K562 (cell line): ENCODE results near the gene RETREG2. TPM values are rescaled to one million over a fixed set of nuclear protein-coding genes. Genes with fewer than 3 reads are reported as not detected.

ENCODE experiments used
- CEBPG ChIP-seq, 3 experiments: fragments of 200-800 bp in 1 of 3; sonication (Bioruptor generic) in 1 of 3; sonication (generic) in 1 of 3; formaldehyde crosslinking in 1 of 3; IDR thresholded peaks in 2 of 3; conservative IDR thresholded peaks in 1 of 3; 2 replicates each; pipeline versions ENCODE4 v1.6.1 to v1.8.0; 2016 to 2022; ENCODE audit warnings: missing compliant biosample characterization in 2 of 3, missing genetic modification characterization in 2 of 3, mild to moderate bottlenecking in 1 of 3, missing genetic modification reagents in 1 of 3
- ELF1 ChIP-seq: fragments of 200-800 bp; sonication (Bioruptor generic); IDR thresholded peaks from 2 replicates; pipeline ENCODE4 v1.6.1; 2016; ENCODE audit warnings: missing genetic modification characterization, missing compliant biosample characterization
- HNRNPLL ChIP-seq: fragments of 200-400 bp; formaldehyde crosslinking; IDR thresholded peaks from 2 replicates; pipeline ENCODE4 v1.6.1; 2017; ENCODE audit warnings: low read length, low read depth, mild to moderate bottlenecking; ENCODE audit not compliant: poor library complexity, severe bottlenecking
- MAFF ChIP-seq: IDR thresholded peaks from 2 replicates; pipeline ENCODE4 v1.6.1; 2012; ENCODE audit warnings: low read length, improper control_type of control experiment
- NFIC ChIP-seq: fragments of 450-650 bp; IDR thresholded peaks from 2 replicates; pipeline ENCODE4 v1.6.1; 2017; ENCODE audit warnings: mild to moderate bottlenecking, inconsistent platforms
- NR2F6 ChIP-seq: fragments of 450-650 bp; formaldehyde crosslinking; IDR thresholded peaks from 2 replicates; pipeline ENCODE4 v1.4.0; 2020; ENCODE audit warnings: mild to moderate bottlenecking
- NR4A1 ChIP-seq, 2 experiments: fragments of 250-450 bp in 1 of 2; fragments of 450-650 bp in 1 of 2; sonication (Bioruptor Pico) in 1 of 2; IDR thresholded peaks; 2 replicates each; pipeline versions ENCODE4 v1.4.0 to v1.6.1; 2016 to 2020; ENCODE audit warnings: mild to moderate bottlenecking in 2 of 2, missing compliant biosample characterization in 1 of 2, missing genetic modification characterization in 1 of 2, moderate library complexity in 1 of 2
- RBBP5 ChIP-seq: fragments of 200-600 bp; sonication (generic); IDR thresholded peaks from 2 replicates; pipeline ENCODE4 v1.6.1; 2012; ENCODE audit warnings: borderline replicate concordance, mild to moderate bottlenecking, low read length, control low read depth, inconsistent platforms; ENCODE audit not compliant: insufficient read depth, poor library complexity, severe bottlenecking
- TBP ChIP-seq: optimal IDR thresholded peaks from 2 replicates; pipeline ENCODE3; 2011; ENCODE audit warnings: low read depth, low read length, improper control_type of control experiment
- YY1 ChIP-seq, 3 experiments: IDR thresholded peaks; 2 replicates each; pipeline ENCODE4 v1.6.1; 2011; ENCODE audit warnings: low read length in 2 of 3, mild to moderate bottlenecking in 2 of 3, moderate library complexity in 2 of 3, borderline replicate concordance in 1 of 3, control low read depth in 1 of 3, low read depth in 1 of 3; ENCODE audit not compliant: insufficient read depth in 3 of 3, insufficient replicate concordance in 2 of 3, control insufficient read depth in 1 of 3, insufficient read length in 1 of 3; ENCODE audit errors: extremely low read depth in 1 of 3
- ZNF24 ChIP-seq: fragments of 450-650 bp; IDR thresholded peaks from 2 replicates; pipeline ENCODE4 v1.6.1; 2016
- ZNF696 ChIP-seq: fragments of 250-450 bp; sonication (Bioruptor Pico); conservative IDR thresholded peaks from 2 replicates; pipeline ENCODE4 v1.4.0; 2020; ENCODE audit warnings: mild to moderate bottlenecking, moderate library complexity
- ZNF76 ChIP-seq: fragments of 250-450 bp; sonication (Bioruptor Pico); IDR thresholded peaks from 2 replicates; pipeline ENCODE4 v1.4.0; 2020; ENCODE audit warnings: mild to moderate bottlenecking, moderate library complexity, borderline replicate concordance
- polyA plus RNA-seq, 8 experiments: library from polyadenylated mRNA; depleted of rRNA in 4 of 8; stranded (reverse) in 5 of 8; unstranded in 3 of 8; fragments of >200 nt; fragmentation: Nextera tagmentation in 2 of 8; fragmentation: Illumina TruSeq in 1 of 8; extraction: Ambion mirVana in 2 of 8; extraction: Trizol in 1 of 8; gene quantifications; 2 replicates each; pipeline versions ENCODE4 v1.2.1 to v1.2.3, GENCODE V29; 2011 to 2014; ENCODE audit warnings: inconsistent platforms in 1 of 8, missing spikeins in 1 of 8
- total RNA-seq, 7 experiments: library from RNA; depleted of rRNA in 6 of 7; stranded (reverse); fragments of >200 nt in 6 of 7; fragmentation: Illumina TruSeq in 2 of 7; extraction: Trizol in 2 of 7; gene quantifications; 2 replicates each; pipeline versions ENCODE4 v1.2.1 to v1.2.3, GENCODE V29; 2011 to 2021; ENCODE audit warnings: low replicate concordance in 1 of 7
- TF ChIP-seq, protein P1 (sequence below), 3 experiments: fragments of 200-800 bp in 1 of 3; sonication (Bioruptor generic) in 1 of 3; sonication (generic) in 1 of 3; formaldehyde crosslinking in 1 of 3; IDR thresholded peaks; 2 replicates each; pipeline versions ENCODE4 v1.6.1 to v1.8.0; 2016 to 2022; ENCODE audit warnings: mild to moderate bottlenecking in 2 of 3, missing compliant biosample characterization in 2 of 3, missing genetic modification characterization in 2 of 3, missing genetic modification reagents in 1 of 3
- TF ChIP-seq, protein P2 (sequence below): sonication (generic); formaldehyde crosslinking; IDR thresholded peaks from 2 replicates; pipeline ENCODE4 v1.8.0; 2022; ENCODE audit warnings: missing genetic modification reagents, mild to moderate bottlenecking, borderline replicate concordance
- TF ChIP-seq, protein P3 (sequence below): fragments of 250-450 bp; sonication (Bioruptor Pico); IDR thresholded peaks from 2 replicates; pipeline ENCODE4 v1.8.0; 2022; ENCODE audit warnings: moderate library complexity, mild to moderate bottlenecking, inconsistent platforms
- TF ChIP-seq, protein P4 (sequence below): sonication (generic); formaldehyde crosslinking; IDR thresholded peaks from 2 replicates; pipeline ENCODE4 v1.9.0; 2022; ENCODE audit warnings: mild to moderate bottlenecking, missing genetic modification reagents
- TF ChIP-seq, protein P5 (sequence below): sonication (generic); formaldehyde crosslinking; IDR thresholded peaks from 2 replicates; pipeline ENCODE4 v1.8.0; 2023; ENCODE audit warnings: mild to moderate bottlenecking, missing genetic modification reagents
- TF ChIP-seq, protein P6 (sequence below), 2 experiments: fragments of 200-800 bp in 1 of 2; sonication (Bioruptor generic) in 1 of 2; sonication (generic) in 1 of 2; formaldehyde crosslinking in 1 of 2; IDR thresholded peaks in 1 of 2; conservative IDR thresholded peaks in 1 of 2; 2 replicates each; pipeline versions ENCODE4 v1.5.0 to v1.6.1; 2016 to 2020; ENCODE audit warnings: missing compliant biosample characterization in 1 of 2, missing genetic modification characterization in 1 of 2, missing genetic modification reagents in 1 of 2

RETREG2 gene
- total and polyA plus RNA-seq, 9 of the 15 experiments (the other 6 are each of a cell fraction or from before 2014, with no cell fraction given) = 4.9 to 40.1 (median 19.2) TPM

DNA sequence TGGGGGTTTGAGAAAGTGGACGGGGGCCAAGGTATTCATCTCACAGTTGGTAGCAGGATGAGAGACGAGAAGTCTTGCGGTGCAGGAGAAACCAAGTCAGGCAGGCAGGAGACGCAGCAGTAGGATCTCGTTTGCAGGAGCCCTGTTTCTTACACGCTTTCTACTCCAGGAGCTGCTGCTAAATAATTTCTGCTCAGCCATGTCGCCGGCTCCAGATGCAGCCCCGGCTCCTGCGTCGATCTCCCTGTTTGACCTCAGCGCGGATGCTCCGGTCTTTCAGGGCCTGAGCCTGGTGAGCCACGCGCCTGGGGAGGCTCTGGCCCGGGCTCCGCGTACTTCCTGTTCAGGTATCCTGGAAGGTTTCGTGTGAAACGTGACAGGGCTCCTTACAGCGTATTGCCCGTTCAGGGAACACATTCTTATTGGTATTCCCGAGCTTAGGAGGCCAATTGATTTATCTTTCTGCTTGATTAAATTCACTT is 52.0 kb downstream of the RETREG2 start (continued):
- TF ChIP-seq CEBPG (CRISPR knock-in tag; IDR thresholded peaks at IDR 0.05) (no peak), CEBPG (tag; conservative IDR thresholded peaks at IDR 0.05 in 1 of 2, IDR thresholded peaks at IDR 0.05 in 1 of 2) (no peak), ZNF76 (CRISPR knock-in tag) (no peak), MAFF (no peak), NR4A1 (CRISPR knock-in tag; IDR thresholded peaks at IDR 0.05) (no peak), NR4A1 (tag; IDR thresholded peaks at IDR 0.05) (no peak), ZNF696 (CRISPR knock-in tag) (no peak), YY1 (IDR thresholded peaks at IDR 0.05; ENCODE audit: borderline replicate concordance in 1 of 3, control insufficient read depth in 1 of 3, extremely low read depth in 1 of 3, insufficient read depth in 3 of 3, insufficient read length in 1 of 3, insufficient replicate concordance in 2 of 3, low read depth in 1 of 3, low read length in 2 of 3) (no peak), ZNF24 (no peak), ELF1 (tag) (peak; percentile 49), NR2F6 (CRISPR knock-in tag) (no peak), RBBP5 (no peak), HNRNPLL (no peak), NFIC (0 out of 2 replicates have a peak, but pooled peaks have one; percentile 9), TBP (no peak)
- TF ChIP-seq, protein P1, sequence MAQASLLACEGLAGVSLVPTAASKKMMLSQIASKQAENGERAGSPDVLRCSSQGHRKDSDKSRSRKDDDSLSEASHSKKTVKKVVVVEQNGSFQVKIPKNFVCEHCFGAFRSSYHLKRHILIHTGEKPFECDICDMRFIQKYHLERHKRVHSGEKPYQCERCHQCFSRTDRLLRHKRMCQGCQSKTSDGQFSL (CRISPR knock-in tag; IDR thresholded peaks at IDR 0.05) = no peak
- TF ChIP-seq, protein P1 (tag; IDR thresholded peaks at IDR 0.05) = no peak
- TF ChIP-seq, protein P2, sequence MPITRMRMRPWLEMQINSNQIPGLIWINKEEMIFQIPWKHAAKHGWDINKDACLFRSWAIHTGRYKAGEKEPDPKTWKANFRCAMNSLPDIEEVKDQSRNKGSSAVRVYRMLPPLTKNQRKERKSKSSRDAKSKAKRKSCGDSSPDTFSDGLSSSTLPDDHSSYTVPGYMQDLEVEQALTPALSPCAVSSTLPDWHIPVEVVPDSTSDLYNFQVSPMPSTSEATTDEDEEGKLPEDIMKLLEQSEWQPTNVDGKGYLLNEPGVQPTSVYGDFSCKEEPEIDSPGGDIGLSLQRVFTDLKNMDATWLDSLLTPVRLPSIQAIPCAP = no peak
- TF ChIP-seq, protein P3, sequence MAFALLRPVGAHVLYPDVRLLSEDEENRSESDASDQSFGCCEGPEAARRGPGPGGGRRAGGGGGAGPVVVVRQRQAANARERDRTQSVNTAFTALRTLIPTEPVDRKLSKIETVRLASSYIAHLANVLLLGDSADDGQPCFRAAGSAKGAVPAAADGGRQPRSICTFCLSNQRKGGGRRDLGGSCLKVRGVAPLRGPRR (CRISPR knock-in tag) = no peak
- TF ChIP-seq, protein P4, sequence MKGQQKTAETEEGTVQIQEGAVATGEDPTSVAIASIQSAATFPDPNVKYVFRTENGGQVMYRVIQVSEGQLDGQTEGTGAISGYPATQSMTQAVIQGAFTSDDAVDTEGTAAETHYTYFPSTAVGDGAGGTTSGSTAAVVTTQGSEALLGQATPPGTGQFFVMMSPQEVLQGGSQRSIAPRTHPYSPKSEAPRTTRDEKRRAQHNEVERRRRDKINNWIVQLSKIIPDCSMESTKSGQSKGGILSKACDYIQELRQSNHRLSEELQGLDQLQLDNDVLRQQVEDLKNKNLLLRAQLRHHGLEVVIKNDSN (CRISPR knock-in tag) = no peak
- TF ChIP-seq, protein P5, sequence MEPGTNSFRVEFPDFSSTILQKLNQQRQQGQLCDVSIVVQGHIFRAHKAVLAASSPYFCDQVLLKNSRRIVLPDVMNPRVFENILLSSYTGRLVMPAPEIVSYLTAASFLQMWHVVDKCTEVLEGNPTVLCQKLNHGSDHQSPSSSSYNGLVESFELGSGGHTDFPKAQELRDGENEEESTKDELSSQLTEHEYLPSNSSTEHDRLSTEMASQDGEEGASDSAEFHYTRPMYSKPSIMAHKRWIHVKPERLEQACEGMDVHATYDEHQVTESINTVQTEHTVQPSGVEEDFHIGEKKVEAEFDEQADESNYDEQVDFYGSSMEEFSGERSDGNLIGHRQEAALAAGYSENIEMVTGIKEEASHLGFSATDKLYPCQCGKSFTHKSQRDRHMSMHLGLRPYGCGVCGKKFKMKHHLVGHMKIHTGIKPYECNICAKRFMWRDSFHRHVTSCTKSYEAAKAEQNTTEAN (CRISPR knock-in tag) = no peak
- TF ChIP-seq, protein P6, sequence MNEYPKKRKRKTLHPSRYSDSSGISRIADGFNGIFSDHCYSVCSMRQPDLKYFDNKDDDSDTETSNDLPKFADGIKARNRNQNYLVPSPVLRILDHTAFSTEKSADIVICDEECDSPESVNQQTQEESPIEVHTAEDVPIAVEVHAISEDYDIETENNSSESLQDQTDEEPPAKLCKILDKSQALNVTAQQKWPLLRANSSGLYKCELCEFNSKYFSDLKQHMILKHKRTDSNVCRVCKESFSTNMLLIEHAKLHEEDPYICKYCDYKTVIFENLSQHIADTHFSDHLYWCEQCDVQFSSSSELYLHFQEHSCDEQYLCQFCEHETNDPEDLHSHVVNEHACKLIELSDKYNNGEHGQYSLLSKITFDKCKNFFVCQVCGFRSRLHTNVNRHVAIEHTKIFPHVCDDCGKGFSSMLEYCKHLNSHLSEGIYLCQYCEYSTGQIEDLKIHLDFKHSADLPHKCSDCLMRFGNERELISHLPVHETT (CRISPR knock-in tag; conservative IDR thresholded peaks at IDR 0.05 in 1 of 2, IDR thresholded peaks at IDR 0.05 in 1 of 2) = peak in 1 of 2 experiments; percentile 23; a peak in 1 of 4 replicates
